Stimulated activated CD8-positive, alpha-beta memory T cell treated with anti-CD3 and anti-CD28 coated beads, Interleukin-15, amount 100 ng/mL, for 4 hours (primary cell): ENCODE data around the gene STARD9.
"Not testable (repeated sequence)": the region's sequence is repeated elsewhere in the genome, so short reads cannot be mapped to it uniquely, and the experiment has no call there.

ENCODE experiments used
- DNase-seq, 2 donors: peaks; one replicate each; pipeline ENCODE4 v3.0.0-alpha.2; 2020; ENCODE audit warnings: low read depth in 2 of 2

STARD9 gene

GRCh38 chr15:42590619-42591237 lies 15.3 kb downstream of the STARD9 start:
- DNase-seq = no peak

DNA sequence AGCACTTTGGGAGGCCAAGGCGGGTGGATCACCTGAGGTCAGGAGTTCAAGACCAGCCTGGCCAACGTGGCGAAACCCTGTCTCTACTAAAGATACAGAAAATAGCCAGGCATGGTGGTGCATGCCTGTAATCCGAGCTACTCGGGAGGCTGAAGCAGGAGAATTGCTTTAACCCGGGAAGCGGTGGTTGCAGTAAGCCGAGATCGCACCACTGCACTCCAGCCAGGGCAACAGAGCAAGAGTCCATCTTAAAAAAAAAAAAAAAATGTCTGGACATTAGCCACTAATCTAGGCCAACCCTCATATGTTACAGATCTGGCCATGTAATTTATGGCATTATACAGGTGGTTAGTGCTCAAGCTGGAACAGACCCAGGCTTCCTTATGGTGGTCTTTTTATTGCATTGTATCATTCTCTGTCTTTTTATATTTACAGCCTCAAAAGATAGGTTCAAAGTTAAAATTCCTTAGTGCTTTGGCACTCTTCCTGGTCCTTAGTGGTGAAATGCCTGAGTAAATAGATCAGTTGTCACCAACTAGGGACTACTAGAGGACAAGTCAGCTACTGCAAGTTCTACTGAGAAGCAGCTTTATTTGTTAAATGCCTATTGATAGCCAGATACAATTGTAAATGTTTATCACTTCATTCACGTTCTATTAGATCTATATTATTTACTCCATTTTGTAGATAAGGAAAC lies 16.0 kb downstream of the STARD9 start:
- no peak for DNase-seq

DNA sequence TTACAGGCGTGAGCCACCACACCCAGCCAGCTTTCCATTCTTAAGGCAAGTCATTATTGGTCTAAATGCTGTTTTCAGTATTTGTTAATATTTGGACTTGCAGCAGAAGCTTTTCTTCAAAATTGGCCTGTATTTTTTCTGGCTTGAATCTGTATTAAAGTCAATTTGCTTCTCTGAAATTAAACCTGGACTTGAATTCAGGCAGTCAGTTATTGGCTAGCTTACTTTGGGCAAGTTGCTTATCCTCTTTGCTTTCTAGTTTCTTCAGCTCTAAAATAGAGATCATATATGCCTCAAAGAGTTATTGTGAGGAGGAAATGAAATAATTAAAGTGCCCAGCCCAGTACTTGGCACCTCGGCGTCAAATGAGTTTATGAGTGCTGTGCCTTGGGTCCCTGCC lies 17.3 kb downstream of the STARD9 start:
- DNase-seq = no peak

GRCh38 chr15:42593143-42593542 lies 17.7 kb downstream of the STARD9 start:
- no peak for DNase-seq

DNA sequence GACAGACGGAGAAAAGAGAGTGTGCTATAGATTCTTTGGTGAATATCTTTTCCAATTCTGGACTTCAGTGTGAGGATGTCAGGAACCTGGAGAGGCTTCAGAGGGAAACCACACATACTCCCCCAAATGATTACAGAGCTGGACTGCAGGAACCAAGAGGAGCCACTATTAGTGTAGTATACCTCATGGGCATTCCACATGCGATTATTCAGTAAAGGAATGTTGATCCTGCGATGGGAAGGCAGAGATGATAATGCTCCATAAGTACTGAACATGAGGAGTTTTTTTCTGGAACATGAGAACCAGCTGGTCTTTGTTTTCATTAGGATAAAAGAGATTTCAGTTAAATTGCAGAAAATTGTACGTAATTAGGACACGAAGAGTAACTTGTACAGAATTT lies 18.7 kb downstream of the STARD9 start:
- DNase-seq = no peak

- no peak for DNase-seq
These were observed 20.3 kb downstream of the STARD9 start for GRCh38 chr15:42595626-42596240.

DNA sequence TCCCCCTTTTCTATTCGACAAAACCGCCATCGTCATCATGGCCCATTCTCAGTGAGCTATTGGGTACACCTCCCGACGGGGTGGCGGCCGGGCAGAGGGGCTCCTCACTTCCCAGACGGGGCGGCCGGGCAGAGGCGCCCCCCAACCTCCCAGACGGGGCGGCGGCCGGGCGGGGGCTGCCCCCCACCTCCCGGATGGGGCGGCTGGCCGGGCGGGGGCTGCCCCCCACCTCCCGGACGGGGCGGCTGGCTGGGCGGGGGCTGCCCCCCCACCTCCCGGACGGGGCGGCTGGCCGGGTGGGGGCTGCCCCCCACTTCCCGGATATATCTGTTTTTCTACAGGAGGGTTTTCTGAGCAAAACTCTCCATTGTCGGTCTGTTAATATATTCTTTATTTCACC lies 25.9 kb downstream of the STARD9 start:
- DNase-seq = not testable (repeated sequence)

- DNase-seq = no peak
These were observed 27.1 kb downstream of the STARD9 start for GRCh38 chr15:42602501-42602900.

GRCh38 chr15:42603978-42604377 lies 28.6 kb downstream of the STARD9 start:
- DNase-seq = no peak

DNA sequence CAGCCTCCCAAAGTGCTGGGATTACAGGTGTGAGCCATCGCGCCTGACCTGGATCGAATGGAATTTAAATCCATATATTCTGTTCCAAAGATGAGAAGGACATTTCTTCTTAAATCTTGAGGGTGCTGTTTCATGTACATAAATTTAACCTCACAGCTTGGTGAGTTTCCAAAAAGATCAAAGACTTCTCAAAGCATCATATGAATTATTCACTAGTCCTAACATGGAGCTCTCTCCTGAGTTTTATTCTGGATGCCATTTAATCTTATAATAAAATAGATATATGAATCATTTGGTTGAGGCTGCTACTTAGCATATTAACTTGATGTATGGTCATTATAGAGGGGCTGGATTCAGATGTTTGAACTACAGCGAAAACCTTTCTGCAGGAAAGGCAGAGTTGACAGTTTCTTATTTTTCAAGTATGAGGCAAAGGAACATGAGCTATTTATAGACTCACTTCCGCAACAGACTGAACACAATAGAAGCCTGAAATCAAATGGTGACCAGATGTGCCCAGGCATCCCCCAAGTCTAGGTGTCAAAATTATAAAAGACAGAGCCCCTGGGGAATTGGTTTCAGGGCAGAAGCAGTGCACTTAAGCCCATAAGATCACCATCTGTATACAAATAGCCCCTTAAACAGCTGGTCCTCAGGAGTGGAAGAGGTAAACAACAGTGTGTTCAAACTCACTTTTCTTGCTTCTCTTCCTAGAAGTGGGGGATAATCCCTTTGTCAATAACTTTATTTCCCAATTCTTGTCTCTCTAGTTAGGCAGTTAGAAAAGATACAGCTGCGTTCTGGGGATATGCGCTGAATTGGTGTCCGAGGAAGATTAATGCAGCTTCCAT lies 29.7 kb downstream of the STARD9 start:
- DNase-seq = no peak

GRCh38 chr15:42605796-42606195 lies 30.4 kb downstream of the STARD9 start:
- no peak for DNase-seq

DNA sequence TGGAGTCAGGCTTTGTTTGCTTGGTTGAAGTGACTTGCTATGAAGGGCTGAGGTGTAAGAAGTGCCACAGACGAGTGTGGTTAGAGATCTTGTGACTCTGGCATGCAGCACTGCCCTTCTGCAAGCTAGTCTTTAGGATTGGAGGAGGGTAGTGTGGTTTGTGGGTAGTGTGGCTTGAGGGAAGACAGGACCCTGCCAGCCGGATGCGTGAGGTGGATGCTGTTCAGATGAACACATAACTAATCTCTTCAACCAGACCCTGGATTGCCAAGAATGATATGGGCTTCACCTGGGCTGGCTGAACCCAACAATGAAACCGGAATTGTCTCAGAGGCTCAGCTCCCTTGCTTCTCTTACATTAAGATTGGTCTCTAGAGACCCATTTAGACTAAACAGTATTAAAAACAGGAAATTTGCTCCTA lies 32.7 kb downstream of the STARD9 start:
- DNase-seq = peak; percentile 2 to 15

- DNase-seq = no peak
These were observed 33.5 kb downstream of the STARD9 start for GRCh38 chr15:42608752-42609488.

DNA sequence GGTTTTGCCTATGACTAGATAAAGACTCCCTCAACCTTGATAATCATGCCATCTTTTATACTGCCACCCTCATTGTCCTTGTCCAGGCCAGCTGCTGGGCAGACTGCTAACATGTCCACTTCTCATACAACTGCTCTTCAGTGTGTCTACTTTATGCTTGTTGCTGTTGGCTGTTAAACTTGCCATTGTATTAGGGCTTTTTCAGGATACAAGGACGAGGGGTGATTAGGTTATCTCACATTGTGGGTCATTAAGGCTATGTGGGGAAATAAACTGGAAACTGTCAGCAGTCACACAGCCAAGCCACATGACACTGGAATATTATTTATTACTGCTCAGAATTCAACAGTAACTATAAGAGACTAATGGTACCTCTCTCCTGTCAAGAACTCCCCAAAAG lies 36.1 kb downstream of the STARD9 start:
- no peak for DNase-seq

- no peak for DNase-seq
These were observed 37.0 kb downstream of the STARD9 start for GRCh38 chr15:42612367-42612912.

DNA sequence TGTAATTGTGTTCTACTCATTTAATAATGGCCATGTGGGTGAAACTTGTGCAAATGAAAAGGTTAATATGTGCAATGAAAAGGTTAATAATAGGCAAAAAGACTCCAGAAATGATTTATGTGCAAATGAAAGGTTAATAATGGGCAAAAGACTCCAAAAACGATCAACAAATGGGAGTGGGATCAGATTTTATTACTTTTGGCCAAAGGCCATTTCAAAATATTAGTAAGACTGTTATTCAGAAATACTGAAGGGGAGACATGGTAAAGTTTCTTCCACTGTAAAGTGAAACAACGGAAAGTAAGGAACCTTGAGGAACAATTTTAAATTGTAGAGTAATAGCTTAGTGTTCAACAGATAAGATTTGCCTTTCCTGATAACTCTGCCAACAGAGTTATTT lies 40.7 kb downstream of the STARD9 start:
- no peak for DNase-seq

GRCh38 chr15:42619656-42620371 lies 44.4 kb downstream of the STARD9 start:
- no peak for DNase-seq

- no peak for DNase-seq
These were observed 46.0 kb downstream of the STARD9 start for GRCh38 chr15:42621386-42621785.

DNA sequence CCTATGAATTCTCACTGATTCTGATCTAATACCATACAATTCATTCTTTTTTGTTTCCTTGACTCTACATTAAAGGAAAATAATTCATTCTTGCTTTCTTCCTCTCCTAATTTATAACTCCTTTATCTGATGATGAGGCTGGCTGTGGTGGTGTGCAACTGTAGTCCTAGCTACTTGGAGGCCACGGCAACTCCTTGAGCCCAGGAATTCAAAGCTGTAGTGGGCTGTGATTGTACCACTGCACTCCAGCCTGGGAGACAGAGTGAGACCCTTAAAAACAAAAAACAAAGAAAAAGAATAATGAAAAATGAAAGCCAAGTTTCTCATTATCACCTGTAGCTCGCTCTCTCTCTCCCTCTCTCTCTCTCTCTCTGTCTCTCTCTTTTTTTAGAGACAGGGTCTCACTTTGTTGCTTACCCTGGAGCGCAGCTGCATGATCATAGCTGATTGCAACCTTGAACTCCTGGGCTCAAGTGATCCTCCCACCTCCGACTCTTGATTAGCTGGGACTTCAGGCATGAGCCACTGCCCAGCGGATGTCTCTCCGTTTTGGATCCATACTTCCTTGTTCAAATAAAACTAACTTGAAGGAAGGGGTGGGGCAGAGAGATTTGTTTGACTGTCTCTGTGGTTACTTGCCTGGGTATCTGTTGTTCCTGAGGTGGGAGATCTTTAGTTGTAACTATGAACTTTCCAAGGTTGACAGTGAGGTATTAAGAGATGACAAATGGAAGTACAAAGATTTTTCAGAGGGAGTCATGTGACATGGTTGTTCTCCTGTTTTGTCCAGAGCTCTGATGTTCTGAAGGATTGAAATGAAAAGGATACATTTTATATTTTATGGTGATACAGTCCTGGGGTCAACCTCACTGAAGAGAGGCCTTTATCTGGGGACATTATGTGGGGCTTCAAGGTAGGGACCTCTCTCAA lies 46.9 kb downstream of the STARD9 start:
- DNase-seq = no peak

DNA sequence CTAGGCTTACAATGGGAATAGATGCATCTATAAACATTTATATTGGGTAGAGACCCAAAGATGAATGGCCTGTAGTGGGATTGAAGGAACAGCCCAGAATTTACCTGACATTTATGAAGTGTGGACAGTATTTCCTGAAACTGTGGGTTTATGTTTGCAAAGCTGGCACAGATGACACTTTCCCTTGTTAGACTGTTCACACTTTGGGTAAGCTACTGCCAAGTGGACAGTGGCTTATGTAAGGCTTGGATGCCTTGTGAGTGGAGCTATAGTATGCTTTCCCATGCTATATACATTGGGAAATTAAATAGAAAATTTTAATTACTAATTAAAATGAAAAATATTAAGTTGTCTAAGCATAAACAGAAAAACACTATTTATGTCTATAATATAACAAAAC lies 48.5 kb downstream of the STARD9 start:
- DNase-seq = no peak
